GM21423 (cell line): Measurements from ENCODE around the gene MTMR2.
A peak's percentile ranks its signal among the peaks of the same experiment; 100 is the strongest.

Experiments
- ATAC-seq: cut with Tn5 transposase; IDR thresholded peaks from one replicate; pipeline ENCODE4 v1.9.1; 2021; ENCODE audit warnings: mild to moderate bottlenecking, moderate library complexity; ENCODE audit not compliant: unreplicated experiment

The MTMR2 gene

DNA sequence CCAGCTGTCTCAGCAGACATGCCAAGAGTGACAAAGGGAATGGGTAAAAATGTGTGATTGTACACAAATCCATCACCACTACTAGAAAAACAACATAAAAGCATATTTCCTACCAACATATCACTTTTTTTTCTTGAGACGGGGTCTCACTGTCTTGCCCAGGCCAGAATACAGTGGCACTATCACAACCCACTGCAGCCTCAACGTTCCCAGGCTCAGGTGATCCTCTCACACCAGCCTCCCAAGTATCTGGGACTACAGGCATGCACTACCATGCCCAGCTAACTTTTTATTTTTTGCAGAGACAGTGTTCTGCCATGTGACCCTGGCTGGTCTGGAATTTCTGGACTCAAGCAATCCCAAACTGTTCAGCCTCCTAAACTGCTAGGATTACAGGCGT is 5.2 kb downstream of the MTMR2 start:
- no peak for ATAC-seq

DNA sequence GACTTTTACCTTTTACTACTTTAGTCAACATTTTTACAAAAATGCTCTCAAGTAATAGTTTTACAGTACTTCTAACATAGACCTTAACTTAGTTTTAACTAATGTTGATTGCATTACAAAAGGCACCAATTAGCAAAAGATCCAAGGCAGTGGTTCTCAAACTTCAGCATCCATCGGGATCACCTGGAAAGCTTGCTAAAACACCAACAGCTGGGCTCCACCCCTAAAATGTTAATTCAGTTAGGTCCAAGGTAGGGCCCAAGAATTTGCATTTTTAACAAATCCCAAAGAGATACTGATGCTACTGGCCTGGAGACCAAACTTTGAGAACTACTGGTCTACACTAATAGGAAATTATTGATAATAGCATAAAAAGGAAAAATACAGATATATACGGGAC is 5.9 kb downstream of the MTMR2 start:
- ATAC-seq, result no peak

DNA sequence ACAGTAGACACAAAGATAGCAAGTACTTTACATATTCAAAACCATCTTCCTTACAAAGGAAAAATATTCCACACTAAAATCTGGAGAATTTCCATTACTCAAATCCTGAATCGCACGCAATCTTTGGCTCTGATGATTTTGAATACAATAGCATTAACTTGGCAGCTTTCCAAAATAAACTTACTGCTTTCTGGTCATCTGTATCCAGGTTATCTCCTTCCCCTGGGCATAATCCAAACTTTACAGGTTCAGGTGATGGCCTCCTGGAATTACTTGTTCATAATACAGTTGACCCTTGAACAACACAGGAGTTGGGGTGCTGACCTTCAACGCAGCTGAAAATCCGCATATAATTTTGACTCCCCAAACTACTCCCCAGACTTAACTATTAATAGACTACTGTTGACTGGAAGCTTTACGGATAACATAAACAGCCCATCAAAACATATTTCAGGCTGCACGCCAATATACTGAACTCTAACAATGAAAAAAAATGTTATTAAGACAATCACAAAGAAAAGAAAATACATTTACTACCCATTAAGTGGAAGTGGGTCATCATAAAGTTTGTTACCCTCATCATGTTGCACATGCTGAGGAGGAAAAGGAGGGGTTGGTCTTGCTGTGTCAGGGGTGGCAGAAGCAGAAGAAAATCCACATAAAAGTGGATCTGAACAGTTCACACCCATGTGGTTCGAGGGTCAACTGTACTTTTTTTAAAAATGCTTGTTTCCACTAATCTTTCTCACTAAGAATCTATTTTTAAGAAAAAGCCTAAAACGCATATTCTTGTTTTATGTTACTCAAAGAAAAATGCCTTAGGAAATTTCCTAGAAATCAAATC is 6.5 kb downstream of the MTMR2 start:
- ATAC-seq, result no peak

DNA sequence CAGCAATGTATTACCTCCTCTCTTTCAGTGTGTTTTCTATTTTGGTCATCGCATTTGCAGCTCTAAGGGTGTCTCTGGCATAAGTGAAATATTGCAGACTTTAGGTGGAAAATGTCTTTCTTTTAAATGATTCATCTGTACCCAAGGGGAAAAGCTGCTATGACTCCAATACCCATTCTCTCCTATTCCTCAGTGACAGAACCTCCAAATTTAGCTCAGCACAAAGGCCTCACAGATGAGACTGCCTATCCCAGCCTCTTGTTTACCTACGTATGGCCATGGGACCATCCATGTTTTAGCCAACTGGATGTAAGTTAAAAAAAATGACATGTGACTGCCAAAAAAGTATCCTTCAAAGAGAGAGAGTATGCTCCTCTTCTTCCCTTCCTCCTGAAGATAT is 7.9 kb downstream of the MTMR2 start:
- no peak for ATAC-seq

DNA sequence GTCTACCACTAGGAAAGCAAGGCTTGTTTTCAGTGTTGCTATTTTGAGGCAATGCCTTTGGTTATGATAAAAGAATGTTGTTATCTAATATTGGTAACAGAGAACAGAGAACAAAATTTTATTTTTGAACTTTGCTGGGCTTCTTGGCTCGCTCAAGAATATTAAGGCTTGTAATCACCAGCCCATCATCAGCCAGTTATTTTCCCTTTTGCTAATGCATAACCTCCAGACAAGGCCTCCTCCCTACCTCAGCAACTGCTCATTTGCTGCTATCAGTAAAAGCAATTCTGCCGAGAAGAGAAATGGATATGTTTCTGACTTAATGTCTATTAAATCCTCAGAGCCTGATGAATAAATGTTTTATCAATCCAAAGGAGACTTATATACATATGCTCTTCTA is 8.9 kb downstream of the MTMR2 start:
- no peak for ATAC-seq

DNA sequence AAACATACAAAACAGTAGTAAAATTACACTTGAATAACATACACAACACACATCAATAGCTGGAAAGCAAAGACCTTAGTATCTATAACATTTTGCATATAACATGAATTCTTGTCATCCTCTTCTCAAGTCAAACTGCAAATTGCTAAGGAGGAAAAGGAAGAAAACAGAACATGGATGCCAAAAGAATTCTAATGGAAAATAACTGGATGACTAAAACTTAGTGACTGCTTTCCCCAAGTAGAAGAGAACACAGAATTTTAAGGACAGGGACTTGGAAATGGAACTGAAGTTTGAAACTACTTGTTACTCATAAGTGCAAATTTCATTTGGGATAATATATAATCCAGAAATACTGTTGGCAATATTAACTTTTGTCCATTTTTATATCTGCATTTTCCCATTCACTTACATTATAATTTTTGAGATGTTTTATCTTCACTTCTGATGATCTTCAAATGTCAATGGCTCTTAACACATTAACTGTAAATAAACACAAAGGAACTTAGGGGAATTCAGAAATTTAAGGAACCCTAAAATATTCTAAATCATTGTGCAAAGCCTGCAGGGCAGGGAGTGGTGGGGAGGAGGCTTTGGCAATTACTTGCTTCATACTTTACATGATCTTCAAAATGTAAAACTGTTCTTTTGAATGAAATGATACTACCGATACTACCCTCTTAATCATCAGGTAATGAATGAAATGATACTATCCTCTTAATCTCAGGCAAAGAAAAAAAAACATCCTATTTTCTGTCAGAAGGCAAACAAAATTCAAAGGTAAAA is 9.9 kb downstream of the MTMR2 start:
- ATAC-seq, result no peak

DNA sequence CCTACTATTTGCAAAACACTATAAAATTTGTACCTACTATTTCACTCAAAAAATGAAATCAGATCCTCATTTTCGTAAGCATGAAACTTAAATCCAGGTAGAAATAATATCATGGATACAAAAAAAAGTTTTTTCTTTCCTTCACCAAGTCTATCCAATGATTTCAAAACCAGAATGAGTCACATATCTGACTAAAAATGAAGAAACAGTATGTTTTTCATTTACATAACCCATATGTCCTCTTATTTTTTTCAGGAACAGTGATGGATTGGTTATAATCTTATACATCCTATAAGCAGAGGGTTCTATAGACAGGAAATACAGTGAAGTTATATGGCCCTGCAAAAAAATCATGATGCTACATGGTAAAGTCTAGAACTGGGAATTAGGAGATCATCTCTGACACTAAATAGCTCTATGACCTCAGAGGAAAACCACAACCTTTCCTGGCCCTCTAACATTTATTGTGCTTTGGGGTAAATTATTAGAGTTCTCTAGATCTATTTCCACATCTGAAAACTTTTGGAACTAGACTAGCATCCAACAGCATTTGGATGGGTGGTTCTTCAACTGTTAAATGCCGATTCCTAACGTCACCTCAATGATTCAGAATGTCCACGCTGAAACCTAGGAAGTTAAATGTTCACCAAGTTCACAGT is 10.9 kb downstream of the MTMR2 start:
- ATAC-seq, result no peak

DNA sequence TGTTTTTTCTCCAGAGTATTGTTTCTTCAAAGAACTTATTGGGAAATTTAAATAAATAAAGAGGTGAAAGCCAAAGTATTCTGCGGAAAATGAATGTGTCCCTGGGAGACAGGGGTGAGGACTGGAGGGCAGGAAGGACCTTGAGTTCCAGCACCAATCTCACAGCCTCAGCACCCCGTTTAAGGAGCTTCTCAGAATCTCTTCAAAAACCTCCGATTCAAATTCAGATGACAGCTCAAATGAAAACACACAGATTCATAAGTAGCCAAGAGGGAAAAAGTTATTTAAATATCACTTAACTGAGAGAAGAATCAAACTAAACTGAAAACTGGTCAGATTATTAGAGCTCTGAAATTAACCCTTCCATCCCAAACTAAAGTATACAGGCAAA is 12.5 kb downstream of the MTMR2 start:
- ATAC-seq, result no peak

DNA sequence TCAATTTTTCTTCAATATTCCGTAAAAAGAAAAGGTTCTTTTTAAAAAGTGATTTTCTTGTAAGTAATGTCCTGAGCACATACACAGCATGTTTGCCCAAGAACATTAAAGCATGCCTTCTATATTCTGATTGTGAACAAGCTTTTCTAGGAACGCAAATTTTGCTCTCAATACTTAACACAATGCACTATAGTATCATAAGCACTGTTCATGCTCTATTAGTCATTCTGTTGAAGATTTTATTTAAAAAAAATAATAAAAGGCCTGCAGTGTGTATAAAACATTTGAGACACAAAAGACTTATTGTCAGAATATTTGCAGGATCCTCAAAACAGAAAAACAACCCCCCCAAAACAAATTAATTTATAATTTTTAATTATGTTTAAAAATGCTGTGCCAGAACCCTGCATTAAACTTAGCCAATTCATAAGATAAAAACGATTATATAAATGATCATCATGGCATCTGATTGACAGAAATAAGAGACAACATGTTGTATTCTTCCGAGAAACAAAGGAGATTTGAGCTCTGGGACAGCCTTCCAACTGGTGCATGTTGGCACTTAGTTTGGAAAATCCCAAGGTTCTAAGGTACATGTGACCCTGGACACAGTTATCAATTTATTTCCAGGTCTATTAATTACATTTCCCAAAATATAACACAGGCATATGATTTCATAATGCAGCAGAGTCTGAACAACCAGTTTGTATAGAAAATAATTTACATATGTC is 13.1 kb downstream of the MTMR2 start:
- no peak for ATAC-seq

DNA sequence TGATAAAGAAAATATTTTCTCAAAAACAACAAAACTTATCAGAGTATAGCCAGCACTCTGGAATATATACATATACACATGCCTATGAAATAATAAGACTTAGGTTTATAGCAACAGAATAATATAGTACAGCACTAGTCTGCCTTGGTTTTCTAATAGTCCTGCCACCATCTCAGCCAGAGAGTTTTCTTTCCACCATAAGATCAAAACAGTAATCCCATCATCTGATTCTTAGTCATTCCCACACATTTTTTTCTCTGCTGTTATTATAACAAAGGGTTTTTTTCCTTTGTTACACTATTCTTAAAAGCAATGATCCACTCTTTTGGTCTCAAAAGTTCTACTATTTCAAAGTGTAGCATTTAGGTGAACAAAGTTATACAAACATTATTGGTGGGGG is 15.1 kb downstream of the MTMR2 start:
- ATAC-seq, result no peak

DNA sequence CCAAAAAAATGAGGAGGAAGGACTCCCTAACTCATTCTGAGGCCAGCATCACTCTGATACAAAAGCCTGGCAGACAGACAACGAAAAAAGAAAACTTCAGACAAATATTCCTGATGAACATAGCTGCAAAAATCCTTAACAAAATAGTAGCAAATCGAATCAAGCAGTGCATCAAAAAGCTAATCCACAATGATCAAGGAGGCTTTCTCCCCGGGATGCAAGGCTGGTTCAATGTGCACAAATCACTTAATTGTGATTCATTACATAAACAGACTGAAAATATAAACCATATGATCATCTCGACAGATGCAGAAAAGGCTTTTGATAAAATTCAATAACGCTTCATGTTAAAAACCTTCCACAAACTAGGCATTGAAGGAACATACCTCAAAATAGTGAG is 16.4 kb downstream of the MTMR2 start:
- no peak for ATAC-seq

DNA sequence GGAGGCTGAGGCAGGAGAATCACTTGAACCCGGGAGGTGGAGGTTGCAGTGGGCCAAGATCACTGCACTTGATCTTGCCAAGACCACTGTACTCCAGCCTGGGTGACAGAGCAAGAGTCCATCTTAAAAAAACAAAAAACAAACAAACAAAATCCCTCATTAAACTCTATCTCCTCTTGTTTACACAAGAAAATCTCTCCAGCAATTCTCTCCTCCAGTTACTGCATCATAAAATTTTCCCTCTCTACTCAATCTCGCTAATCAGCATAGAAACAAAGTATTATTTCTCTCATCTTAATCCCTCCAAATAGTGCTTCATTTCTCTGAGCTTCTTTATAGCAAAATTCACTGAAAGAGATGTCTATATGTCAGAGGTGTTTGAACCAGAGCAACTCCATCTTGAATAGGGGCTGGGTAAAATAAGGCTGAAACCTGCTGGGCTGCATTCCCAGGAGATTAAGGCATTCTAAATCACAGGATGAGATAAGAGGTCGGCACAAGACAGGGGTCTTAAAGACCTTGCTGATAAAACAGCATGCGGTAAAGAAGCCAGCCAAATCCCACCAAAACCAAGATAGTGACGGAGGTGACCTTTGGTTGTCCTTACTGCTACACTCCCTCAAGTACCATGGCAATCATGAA is 19.8 kb downstream of the MTMR2 start:
- no peak for ATAC-seq

DNA sequence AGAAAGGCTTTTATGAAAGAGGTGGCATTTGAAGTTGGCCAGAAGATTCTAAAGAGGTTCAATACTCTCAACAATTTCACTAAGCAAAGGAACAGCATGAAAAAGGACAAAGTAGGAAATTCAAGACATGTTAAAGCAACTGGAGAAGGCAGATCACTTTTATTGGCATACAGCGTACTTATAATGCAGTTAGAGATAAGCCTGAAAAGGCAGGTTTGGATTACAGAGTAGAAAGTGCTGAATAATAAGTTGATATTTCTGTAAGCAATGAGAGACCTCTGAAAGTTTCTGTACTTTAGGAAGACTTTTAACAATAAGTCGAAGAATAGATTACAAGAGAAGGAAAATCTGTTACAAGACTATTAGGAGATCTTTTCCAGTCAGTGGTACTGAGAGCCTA is 25.1 kb downstream of the MTMR2 start:
- ATAC-seq, result no peak

DNA sequence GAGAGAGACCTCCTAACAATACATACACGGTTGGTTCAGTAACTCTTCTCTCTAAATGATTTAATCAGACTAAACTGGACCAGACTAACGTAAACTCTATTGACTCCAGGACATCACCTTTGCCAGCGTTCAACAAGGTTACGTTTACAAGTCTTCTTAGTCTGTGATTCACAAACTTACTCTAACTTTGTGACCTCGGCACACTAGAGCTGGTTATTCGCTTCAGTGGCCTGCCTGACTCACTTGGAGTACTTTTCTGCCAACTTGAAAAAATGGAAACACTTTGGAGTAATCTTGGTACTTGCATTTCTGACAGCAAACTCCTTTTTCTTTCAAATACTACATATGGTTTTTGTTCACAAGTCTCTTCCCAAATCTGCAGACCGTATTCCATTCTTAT is 26.2 kb downstream of the MTMR2 start:
- no peak for ATAC-seq

DNA sequence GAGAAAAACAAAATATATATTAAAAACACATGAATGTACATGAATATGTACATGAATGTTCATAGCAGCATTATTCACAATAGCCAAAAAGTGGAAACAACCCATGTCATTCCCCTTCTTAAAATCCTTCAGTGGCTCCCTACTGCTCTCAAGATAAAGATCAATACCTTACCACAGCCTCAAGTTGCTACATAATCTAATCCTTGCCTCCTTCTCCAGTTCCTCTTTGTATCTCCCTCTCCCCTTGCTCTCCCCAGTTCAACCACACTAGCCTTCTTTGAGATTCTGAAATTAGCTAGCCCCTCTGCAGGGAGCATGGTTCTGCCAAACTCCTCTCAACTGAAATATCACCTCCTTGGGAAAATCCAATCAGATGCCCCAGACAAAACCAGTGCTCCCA is 28.1 kb downstream of the MTMR2 start:
- ATAC-seq, result no peak

DNA sequence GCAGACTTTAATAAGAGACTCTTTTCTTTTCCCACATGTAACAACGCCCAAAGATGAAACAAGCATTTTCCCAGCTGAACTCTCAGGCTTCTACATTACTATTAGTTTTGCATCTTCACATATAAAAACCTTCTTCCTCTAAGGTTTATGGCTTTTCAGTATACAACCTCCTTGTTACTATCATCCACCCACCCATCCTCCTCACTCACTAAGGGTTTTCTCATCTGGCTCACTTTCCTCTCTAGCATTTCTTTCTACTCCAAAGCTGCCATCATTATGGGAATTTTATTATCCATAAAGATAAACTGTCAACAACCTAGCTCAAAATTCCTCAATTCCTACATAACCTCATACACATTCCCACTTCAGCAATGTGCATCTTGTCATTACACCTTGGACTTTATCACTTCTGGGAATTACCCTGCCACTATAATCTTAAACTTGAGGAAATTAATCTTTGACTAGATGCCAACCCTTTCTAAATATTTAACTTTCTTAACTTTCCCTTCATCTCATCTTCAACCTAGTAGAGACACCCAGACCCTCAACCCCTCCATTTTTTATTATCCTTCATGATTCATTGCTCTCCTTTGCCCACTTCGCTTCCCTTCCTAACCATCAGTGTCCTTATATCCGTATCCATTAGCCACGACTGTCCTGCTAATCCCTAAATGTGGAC is 30.9 kb downstream of the MTMR2 start:
- ATAC-seq, result no peak

DNA sequence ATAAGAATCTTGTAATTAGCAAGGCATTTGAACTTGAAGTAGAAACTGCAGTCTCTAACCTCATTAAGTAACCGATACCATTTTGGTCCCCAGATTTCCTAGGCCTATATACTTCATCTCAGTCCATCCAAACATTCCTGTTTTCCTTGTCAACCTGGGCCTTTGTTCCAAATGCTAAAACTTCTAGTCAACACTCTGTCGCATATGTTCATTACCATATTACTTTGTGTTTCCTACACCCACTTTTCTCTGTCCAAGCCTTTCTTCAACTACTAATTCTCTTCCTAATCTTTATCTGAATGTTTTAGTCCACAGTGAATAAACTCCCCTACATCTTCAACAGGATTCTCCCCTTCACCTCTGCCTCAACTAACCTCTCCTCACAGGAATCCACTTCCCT is 31.4 kb downstream of the MTMR2 start:
- ATAC-seq, result no peak

DNA sequence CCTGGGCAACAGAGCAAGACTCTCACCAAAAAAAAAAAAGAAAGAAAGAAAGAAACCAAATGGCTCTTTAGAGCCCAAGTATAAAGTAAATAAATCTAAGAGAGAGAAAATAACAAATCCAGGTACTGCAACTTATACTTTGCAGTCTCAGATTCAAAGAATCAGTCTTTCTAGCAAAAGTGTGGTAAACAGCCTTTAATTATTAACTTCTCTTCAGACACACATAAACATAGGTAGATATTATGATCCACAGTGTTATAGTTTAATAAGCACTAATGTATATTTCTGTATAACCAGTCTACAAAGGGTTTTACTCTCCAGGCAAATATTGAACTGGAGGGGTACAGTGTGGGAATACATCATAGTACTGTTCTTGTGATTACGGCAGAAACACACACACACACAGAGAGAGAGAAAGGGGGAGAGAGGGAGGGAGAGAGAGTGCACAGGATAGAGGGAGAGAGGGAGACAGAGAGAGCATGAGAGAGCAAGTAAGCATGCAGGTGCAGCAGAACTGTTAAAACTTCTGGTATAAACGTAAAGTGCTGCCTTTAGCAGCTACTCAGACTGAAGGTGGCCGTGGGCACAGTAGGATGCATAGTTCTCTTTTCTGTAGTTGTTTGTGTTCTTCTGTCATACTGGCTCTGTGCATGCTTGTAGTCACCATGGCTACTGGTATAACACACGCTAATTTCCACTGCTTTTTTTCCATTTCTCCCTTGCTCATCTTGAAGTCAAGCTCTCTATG is 32.3 kb downstream of the MTMR2 start:
- ATAC-seq, result peak; percentile 69

DNA sequence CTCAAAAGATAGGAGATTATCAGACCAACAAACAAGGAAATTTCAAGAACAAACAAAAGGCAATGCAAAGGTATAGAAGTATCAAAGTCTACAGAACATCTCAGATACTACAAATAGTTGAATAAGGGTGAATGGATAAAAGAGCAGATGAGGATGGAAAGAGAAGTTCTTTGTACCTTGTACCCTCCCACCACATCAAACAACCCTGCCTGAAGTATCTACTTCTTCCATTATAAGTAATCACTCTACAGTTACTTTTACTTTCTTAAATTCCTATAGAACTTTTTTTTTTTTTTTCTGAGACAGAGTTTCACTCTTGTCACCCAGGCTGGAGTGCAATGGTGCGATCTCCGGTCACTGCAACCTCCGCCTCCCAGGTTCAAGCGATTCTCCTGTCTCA is 35.1 kb downstream of the MTMR2 start:
- ATAC-seq, result no peak
